GM18508 (cell line): ENCODE data around the gene CSH1.
"Not testable (repeated sequence)": the region's sequence is repeated elsewhere in the genome, so short reads cannot be mapped to it uniquely, and the experiment has no call there.

Experiments used
- ATAC-seq: cut with Tn5 transposase; IDR thresholded peaks from one replicate; pipeline ENCODE4 v1.9.1; 2021; ENCODE audit warnings: moderate number of reproducible peaks; ENCODE audit not compliant: insufficient read depth, unreplicated experiment

The CSH1 gene

GRCh38 chr17:63896524-63897354 is at the start of gene CSH1:
Gene CSH1, minus strand, starts transcription at chr17:63896574. Its CDS starts 63 bp downstream, at chr17:63896511.
- ATAC-seq = not testable (repeated sequence)

GRCh38 chr17:63945784-63946439 is 49.5 kb upstream of the CSH1 start:
- no peak for ATAC-seq

GRCh38 chr17:63944736-63945499 is 48.5 kb upstream of the CSH1 start:
- no peak for ATAC-seq

GRCh38 chr17:63943745-63944144 is 47.4 kb upstream of the CSH1 start:
- no peak for ATAC-seq

GRCh38 chr17:63942309-63942985 is 46.1 kb upstream of the CSH1 start:
- no peak for ATAC-seq

- no peak for ATAC-seq
Observed at GRCh38 chr17:63941751-63942150, 45.4 kb upstream of the CSH1 start.

GRCh38 chr17:63941162-63941561 is 44.8 kb upstream of the CSH1 start:
- ATAC-seq = no peak

GRCh38 chr17:63940584-63940983 is 44.2 kb upstream of the CSH1 start:
- ATAC-seq = no peak

GRCh38 chr17:63939884-63940283 is 43.5 kb upstream of the CSH1 start:
- ATAC-seq = no peak

- no peak for ATAC-seq
Observed at GRCh38 chr17:63939401-63939800, 43.0 kb upstream of the CSH1 start.

- no peak for ATAC-seq
Observed at GRCh38 chr17:63937920-63938319, 41.5 kb upstream of the CSH1 start.

GRCh38 chr17:63937319-63937718 is 40.9 kb upstream of the CSH1 start:
- no peak for ATAC-seq

GRCh38 chr17:63934183-63935112 is 38.1 kb upstream of the CSH1 start:
- ATAC-seq = no peak

GRCh38 chr17:63933598-63933997 is 37.2 kb upstream of the CSH1 start:
- ATAC-seq = no peak

GRCh38 chr17:63932721-63933120 is 36.3 kb upstream of the CSH1 start:
- no peak for ATAC-seq

GRCh38 chr17:63931981-63932561 is 35.7 kb upstream of the CSH1 start, which contains the start of gene CD79B:
Gene CD79B, minus strand, starts transcription at chr17:63932331. Its CDS starts 70 bp downstream, at chr17:63932261.
- ATAC-seq = no peak

GRCh38 chr17:63930951-63931575 is 34.7 kb upstream of the CSH1 start:
- no peak for ATAC-seq
